COLO829 (cell line): ENCODE data around the gene SLC25A20.
A peak's percentile ranks its signal among the peaks of the same experiment; 100 is the strongest.
"Not testable (repeated sequence)": the region's sequence is repeated elsewhere in the genome, so short reads cannot be mapped to it uniquely, and the experiment has no call there.

ENCODE experiments used
- DNase-seq: peaks from one replicate; pipeline ENCODE4 v3.0.0; 2012; ENCODE audit warnings: low spot score

SLC25A20 gene, protein sequence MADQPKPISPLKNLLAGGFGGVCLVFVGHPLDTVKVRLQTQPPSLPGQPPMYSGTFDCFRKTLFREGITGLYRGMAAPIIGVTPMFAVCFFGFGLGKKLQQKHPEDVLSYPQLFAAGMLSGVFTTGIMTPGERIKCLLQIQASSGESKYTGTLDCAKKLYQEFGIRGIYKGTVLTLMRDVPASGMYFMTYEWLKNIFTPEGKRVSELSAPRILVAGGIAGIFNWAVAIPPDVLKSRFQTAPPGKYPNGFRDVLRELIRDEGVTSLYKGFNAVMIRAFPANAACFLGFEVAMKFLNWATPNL

DNA sequence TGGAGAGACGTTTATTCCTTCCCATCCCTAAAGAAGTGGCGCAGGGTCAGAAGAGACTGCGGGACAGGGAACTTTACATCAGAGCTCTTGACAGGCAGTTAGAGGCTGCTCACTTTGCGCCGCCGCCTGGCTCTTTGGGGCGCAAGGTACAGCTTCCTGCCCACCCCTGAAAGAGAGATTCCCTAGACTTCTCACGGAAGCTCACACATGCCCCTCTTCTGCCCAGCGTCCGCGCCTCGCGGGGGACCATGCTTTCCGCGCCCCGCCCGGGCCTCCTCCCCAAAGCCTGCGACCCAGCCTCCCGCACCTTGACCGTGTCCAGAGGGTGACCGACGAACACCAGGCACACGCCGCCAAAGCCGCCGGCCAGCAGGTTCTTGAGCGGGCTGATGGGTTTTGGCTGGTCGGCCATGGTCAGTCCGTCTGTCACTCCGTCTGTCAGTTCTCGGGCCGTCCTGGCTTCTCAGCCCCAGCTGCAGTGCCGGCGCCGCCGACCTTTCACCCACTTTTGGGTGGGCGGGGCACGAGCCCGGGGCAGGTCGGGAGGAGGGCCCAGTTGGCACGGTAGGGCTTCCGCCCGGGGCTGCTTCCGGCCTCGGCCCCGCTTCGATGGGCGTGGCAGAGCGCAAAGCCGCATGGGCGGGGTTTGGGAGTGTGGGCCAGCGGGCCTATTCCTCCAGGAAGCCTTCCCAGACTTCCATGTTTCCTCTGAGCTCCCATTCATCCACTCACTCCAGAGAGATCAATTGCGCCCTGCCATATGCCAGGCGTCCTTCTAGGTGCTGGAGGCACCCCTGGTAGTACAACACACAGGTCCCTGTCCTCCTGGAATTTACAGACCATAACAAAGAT lies at the start of gene SLC25A20:
Gene SLC25A20 (minus strand): TSS at position 500 of the 852 bp plus-strand sequence. CDS start 88 bp downstream, at position 412.
- peak; percentile 90 for DNase-seq

DNA sequence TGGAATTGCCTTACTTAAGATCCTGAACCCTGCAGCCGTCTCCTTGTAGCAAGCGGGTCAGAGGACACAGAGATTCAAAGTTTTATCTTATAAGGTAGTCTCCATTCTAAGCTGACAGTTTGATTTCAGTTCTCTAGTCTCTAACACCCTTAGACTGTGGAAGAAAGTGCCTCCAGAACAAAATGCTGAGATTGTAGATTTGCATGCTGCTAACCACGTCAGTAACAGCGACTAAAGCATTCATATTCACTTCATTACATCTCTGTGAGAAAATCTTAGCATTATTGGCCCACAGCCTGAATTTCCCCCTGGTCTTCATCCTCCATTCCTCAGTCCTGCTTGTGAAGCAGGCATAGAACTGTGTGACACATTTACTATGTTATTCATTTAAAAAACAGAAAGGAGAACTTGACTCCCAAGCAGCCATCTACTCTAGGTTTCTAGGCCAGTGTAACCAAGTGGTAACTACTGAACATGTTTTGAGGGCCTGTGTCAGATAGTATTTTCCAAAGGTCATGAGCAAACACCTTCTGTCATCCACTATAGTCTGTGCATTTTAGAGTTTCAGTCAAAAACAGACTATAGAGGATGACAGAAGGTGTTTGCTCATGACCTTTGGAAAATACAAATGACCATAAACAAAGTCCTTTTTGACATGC lies 47.3 kb upstream of the SLC25A20 start:
- DNase-seq, result no peak

DNA sequence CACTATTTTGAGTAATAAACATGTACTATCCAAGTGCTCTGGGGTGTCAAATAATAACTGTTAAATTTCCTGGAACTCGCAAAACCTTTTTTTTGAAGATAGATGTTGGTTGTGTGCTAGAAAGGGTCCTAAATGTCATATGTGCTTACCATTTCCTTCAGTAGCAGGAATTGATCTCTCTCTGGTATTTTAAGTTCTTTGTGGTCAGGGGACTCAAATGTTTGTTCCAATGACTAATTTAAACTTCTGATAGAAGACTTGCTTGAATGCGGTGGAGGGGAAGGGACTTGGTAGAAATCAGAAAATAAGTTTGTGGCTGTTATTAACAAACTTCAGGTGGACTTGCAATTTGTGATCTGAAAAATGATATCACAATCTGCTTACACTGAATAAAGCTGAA lies 46.8 kb upstream of the SLC25A20 start:
- DNase-seq, result no peak

DNA sequence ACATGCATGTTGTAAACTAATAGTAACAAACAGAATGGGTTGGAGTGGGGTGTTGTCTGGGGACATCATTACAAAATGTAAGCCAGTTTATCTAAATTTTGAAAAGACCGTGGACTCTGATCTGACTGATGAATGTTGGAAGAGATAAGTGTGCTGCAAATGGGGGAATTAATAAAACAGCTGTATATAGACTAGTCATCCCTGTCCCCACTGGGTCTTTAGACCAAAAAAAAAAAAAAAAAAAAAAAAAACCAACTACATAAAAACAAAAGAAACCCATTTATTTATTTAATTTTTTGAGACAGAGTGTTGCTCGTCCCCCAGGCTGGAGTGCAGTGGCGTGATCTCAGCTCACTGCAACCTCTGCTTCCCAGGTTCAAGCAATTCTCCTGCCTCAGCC lies 40.0 kb upstream of the SLC25A20 start:
- no peak for DNase-seq

DNA sequence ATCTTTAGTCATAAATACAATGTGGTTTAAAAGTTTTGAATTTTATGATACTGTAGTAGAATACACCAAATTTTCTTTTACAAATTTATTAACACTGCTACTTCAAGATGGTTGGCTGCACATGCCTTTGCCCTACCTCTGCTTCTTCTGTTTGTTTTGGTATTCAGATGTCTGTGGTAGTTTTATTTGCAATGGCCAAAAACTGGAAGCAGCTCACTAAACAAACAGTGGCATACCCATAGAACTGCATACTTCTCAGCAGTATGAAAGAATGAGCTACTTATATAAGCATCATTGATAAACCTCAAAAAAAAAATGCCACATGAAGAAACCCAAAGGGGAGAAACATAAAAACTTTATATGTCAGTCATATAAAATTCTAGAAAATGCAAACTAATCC lies 39.5 kb upstream of the SLC25A20 start:
- no peak for DNase-seq

DNA sequence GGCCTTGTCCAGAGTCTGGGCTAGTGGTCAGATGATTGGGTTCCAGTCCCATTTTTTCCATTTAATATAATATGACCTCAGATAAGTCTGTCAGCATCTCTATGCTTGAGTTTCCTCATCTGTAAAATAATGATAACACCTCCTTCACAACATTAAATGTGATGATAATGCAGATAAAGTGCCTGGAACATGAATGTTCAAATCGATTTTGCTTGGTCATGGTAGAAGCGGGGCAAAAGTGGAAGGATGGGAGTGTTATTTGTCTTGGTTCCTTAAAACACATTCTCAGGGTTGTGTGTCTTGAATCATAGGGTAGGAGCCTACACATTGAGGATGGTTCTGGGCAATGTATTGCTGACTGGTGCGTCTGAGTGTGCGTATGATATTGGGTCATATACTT lies 36.8 kb upstream of the SLC25A20 start:
- no peak for DNase-seq

DNA sequence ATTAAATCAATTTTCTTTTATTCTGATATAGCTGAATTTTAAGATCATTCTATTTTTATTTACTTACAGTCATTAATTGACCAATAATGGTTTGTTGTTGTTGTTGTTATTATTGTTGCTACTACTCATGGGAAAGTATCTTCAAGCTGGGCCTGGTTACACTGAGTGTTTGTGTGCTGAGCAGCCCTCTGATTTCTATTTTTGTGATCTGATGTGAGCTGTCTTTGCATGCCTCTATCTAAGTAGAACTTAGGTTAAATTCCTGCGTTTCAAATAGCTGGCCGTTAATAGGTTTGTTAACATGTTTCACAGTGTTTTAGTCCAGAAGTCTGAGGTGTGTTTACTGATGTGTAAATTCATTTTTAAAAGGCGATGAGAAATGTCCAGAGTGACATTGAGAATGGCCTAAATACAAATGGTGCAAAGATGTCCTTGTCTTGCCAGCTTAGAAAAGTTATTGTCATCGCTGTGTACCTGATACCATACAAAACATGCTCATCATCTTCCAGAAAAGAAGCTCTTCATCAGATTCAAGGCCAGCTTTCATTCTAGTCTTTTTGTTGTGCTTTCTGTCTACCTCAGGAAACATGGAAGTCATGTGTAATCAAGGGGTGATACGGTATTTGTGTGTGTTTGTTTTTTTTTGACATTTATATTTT lies 35.8 kb upstream of the SLC25A20 start:
- no peak for DNase-seq

DNA sequence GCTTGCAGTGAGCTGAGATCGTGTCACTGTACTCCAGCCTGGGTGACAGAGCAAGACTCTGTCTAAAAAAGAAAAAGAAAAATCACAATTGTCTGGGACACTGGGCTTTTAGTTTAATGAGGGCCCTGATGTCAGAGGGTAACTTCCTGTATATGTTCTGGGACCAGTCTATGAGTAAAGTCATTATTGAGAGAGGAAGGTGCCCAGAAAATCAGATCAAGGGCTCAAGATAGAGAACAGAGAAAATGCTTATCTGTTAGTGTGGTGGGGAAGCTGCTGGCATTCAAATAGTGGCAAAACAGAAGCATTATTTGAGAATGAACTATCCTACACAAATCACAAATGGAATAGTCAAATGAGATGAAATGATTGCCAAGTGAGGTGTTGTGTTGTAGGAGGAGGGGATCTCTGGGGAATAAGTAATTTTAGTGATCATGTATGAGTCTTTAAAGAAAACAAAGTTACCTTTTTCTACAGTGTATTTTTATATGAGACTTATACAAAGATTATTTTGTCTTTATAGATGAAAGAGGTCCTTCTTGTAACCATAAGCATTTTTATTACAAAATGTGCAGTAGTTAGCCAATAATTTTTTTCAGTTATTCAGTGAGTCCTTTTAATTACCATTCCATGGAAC lies 33.4 kb upstream of the SLC25A20 start:
- peak; percentile 92 for DNase-seq

DNA sequence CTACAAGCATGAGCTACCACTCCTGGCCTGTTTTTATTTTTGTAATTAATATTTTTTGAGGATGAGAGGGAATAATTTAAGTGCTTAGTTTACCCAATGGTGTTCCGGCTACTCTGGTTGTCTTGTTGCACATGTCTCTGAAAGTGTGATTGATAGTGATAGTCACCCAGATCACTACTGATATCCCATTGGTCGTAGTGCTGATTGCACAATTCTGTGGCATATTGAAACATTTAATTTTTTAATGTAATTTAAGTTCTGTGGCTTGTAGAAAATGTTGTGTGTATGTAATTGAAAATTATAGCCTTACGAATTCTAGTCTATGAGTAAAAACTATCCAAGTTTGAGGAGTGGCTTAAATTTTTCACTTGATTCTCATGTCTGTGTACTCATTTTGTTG lies 31.9 kb upstream of the SLC25A20 start:
- no peak for DNase-seq

DNA sequence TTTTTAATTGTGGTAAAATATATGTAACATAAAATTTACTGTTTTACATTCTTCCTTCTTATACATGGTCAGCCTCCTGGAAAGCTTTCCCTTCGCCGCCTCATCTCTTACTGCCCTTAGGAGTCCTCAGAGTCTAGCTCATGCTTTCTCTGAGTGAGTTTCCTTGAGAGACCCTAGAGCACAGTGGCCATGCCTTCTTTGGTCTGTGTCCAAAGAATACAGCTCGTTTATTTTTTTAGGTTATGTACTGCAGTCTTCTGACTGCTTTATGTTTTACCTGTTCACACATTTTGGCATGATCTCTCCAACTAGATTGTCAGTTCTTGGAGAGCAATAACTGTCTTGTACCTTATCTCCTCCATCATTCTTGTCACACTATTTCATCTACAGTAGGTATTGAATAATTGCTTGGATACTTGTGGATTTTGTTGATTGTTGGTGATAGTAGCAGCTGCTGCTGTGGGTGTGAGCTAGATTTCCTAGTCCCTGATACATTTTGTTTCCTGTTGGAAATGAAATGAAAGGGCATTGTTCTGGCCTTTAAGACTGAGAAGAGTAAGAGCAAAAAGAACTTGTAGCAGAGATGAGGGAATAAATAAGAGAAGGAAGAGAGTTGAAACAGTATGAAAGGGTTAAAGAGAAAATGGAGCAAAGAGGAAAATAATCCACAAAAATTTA lies 30.8 kb upstream of the SLC25A20 start:
- no peak for DNase-seq

DNA sequence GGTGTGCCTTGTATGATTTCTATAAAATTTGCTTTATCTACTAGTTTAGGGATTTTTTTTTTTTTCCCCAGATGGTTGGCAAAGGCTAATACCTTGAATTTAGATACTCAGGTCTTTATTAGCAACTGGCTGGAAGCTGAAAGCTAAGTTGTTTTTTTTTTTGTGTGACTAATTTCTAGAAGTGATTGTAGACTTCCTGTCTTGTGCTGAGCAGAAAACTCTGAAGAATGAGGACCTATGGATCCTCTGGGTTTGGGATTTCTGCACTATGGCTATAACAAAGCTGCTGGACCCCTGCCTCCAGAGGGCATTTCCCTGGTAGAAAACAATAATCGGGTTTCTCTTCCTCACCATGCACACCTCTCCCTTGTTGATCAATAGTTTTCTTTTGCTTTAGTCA lies 30.0 kb upstream of the SLC25A20 start:
- DNase-seq, result peak; percentile 54

DNA sequence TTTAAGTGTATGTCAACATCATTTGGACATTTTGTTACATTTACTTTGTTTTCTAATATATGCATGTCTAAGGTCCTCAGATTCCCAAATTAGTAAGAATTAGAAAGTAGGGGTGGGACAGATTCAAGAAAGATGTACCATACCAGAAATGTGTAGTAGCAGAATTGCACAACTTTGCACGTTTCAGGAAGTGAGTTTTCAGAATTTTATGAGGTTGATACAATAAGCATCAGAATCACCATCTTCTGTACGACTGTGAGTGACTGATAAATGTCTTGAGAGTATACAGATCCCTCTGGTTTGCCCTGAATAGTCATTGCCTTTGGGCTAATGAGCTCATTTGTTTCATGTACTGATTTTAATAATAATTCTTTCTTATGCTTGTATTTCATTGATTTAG lies 29.2 kb upstream of the SLC25A20 start:
- DNase-seq, result no peak

DNA sequence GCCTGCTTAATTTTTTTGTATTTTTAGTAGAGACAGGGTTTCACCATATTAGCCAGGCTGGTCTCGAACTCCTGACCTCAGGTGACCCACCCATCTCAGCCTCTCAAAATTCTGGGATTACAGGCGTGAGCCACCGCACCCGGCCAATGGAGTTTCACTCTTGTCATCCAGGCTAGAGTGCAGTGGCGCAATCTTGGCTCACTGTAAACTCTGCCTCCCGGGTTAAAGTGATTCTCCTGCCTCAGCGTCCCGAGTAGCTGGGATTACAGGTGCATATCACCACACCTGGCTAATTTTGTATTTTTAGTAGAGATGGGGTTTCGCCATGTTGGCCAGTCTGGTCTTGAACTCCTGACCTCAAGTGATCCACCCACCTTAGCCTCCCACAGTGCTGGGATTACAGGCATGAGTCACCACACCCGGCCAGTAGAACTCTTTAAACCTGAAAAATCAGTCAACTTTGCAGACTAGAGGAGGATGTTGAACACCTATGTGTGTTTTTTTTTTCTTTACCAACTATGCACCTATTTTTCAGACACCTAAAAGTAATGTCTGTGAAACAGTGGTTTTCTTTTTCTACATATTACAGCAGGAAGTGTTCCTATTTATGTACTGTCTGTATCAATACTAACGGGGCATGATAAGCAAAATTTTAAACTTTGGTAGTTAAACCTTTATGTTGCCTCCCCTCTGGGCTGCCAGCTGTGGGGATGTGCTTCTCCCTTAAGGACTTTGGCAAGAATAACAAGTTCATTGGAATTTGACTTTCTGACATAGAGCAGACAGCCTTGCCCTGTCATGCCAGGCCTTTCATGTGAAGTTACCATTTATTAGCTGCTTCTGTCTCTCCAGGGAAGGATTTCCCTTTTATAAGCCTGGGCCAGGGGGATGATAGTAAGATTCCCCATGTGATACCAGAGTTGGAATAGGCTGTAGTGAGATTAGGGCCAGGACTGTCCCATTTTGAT lies 28.0 kb upstream of the SLC25A20 start:
- DNase-seq, result no peak

DNA sequence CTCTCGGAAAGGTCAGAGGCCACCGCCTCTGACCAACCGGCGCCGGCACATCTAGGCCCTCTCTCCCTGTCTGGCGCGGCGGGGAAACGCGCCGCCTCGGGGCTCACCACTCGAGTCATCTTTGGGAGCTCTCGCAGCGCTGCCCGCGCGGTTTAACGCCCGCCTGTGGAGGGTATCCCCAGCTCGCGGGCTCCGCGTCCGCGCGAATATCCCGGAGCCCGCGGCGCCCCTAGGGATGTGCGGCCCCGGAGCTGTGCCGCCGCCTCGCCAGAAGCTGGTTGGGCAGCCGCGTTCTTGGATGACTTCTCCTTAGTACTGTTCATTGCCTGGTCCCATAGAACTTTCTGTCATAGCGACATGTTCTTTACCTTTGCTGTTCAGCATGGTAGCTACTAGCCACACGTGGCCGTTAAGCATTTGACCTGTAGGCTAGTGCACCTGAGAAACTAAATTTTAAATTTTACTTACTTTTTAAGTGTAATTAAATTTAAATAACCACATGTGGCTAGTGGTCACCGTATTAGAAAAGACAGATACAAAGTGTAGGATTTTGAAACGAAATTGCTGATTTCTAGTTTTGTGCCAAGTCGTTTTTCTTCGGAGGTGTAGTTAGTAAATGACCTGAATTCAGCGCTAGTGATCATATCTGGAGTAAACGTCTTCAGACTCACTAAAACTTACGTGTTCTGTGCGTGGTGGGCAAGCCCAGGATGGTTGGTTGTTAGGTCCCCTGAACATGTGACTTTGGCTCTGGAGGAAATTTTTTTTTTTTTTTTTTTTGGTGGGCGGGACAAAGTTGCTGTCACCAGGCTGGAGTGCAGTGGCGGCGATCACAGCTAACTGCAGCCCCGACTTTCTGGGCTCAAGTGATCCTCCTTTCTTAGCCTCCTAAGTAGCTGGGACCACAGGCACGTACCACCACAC lies 20.8 kb upstream of the SLC25A20 start:
- peak; percentile 74 for DNase-seq

DNA sequence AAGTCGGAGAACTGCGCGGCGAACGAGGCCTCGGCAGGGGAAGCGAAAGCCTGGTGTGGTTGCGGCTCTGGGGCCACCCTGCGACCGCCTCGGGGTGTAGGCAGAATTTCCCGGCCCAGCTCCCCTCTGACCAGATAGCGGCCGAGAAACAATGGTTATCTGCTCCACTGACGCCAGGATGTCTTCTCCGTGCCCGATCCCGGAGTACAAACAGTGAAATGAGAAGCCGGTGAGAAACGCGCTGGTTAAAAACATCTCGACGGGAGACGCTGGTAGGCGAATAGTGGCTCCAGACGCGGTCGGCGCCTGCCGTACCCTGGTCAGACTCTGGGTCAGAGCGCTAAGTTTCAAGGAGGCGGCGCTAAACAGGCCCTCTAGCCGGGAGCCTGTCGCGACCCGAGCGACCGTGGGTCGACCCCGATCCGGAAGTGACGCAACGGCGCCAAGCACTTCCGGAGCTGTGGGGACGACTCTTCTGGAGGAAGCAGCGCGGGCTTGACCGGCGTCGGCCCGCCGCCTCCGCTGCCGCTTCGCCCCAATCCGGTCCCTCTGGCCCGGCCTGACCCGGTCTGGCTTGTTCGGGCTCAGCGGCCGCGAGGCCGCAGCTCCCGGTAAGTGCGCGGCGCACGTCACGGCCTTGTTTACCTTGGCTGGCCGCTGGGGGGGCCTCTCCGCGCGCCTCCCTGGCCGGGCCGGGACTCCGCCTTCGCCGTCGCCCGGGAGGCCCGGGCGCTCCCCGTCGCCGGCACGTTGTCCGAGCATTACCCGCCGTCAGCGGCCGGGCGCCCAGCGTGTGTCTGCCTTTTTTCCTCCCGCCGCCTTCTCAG lies 19.9 kb upstream of the SLC25A20 start, which contains the start of gene ARIH2:
Gene ARIH2 (plus strand): TSS at position 455 of the 827 bp plus-strand sequence. CDS start 8,717 bp downstream, outside the sequence.
- peak; percentile 98 for DNase-seq

DNA sequence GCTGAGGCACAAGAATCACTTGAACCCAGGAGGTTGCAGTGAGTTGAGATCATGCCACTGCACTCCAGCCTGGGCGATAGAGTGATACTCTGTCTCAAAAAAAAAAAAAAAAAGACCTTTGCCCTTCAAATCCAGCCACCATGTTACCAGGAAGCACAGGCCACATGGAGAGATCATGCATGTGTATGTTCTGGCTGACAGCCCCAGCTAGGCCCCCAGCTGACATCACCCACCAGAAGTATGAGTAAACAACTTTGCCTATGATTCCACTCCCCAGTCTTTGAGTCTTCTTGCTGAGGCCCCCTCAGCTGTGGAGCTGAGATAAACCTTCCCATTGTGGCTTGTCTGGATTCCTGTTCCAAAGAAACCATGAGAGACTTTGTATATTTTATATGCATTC lies 16.6 kb upstream of the SLC25A20 start:
- DNase-seq, result no peak

DNA sequence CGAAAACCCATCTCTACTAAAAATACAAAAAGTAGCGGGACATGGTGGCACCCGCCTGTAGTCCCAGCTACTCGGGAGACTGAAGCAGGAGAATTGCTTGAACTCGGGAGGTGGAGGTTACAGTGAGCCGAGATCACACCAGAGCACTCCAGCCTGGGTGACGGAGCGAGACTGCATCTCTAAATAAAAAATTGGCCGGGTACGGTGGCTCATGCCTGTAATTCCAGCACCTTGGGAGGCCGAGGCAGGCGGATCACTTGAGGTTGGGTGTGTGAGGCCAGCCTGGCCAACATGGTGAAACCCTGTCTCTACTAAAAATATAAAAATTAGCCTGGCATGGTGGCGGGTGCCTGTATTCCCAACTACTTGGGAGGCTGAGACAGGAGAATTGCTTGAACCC lies 8.3 kb upstream of the SLC25A20 start:
- DNase-seq, result not testable (repeated sequence)

DNA sequence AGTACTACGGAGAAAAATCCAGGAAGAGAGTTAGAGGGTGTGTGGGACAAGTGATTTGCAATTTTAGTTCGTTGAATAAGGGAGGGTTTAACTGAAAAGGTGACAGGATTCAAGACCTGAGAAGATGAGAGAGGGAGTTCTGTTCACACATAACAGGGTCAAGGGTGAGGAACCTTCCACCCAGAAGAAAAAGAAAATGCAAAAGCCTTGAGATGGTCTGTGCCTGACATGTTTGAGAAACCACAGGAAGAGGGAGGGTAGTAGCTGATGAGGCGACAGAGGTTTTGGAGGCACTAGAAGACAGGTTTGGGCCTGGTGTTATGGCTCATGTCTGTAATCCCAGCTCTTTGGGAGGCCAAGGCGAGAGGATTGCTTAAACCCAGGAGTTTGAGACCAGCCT lies 591 bp upstream of the SLC25A20 start:
- DNase-seq, result no peak
